Skeletal muscle tissue (tissue), 4 donors: Measurements from ENCODE around the gene GGCX. TPM values are rescaled to one million over a fixed set of nuclear protein-coding genes. Genes with fewer than 3 reads are reported as not detected.
"Not testable (repeated sequence)": the region's sequence is repeated elsewhere in the genome, so short reads cannot be mapped to it uniquely, and the experiment has no call there.

Experiments
- H3K27ac ChIP-seq: one replicate; pipeline ENCODE4 v1.7.0; 2013; ENCODE audit warnings: mild to moderate bottlenecking, low read depth, low read length, inconsistent platforms
- H3K27me3 ChIP-seq, 3 donors: one replicate each; pipeline ENCODE4 v1.7.0; 2013; ENCODE audit warnings: low read length in 3 of 3; ENCODE audit not compliant: control insufficient read depth in 3 of 3, insufficient read depth in 3 of 3
- H3K36me3 ChIP-seq, 3 donors: one replicate each; pipeline ENCODE4 v1.7.0; 2013; ENCODE audit warnings: low read length in 3 of 3; ENCODE audit not compliant: control insufficient read depth in 3 of 3, insufficient read depth in 3 of 3
- H3K4me1 ChIP-seq, 3 donors: one replicate each; pipeline ENCODE4 v1.7.0; 2013; ENCODE audit warnings: low read length in 3 of 3, mild to moderate bottlenecking in 3 of 3; ENCODE audit not compliant: control insufficient read depth in 3 of 3, insufficient read depth in 3 of 3
- H3K4me3 ChIP-seq, 3 donors: one replicate each; pipeline ENCODE4 v1.7.0; 2013; ENCODE audit warnings: low read length in 3 of 3
- H3K9ac ChIP-seq, 3 donors: one replicate each; pipeline ENCODE4 v1.7.0; 2013; ENCODE audit warnings: low read length in 3 of 3, mild to moderate bottlenecking in 3 of 3, moderate library complexity in 2 of 3, low read depth in 1 of 3
- H3K9me3 ChIP-seq, 3 donors: one replicate each; pipeline ENCODE4 v1.7.0; 2013; ENCODE audit warnings: low read length in 3 of 3; ENCODE audit not compliant: control insufficient read depth in 3 of 3
- total RNA-seq: library from RNA; depleted of rRNA; stranded (reverse); fragments of >200 nt; gene quantifications from one replicate; pipeline ENCODE4 v1.2.3, GENCODE V29; 2014
- donor health status: Osteomylitis.

The GGCX gene
- 24.5 TPM for total RNA-seq

GRCh38 chr2:85561280-85562212 lies at the start of gene GGCX:
GGCX (minus strand) TSS chr2:85561493; CDS start chr2:85561428, 65 bp downstream.
- H3K36me3 ChIP-seq = peaks cover 12 to 15% (median 13%) of the 10 kb centered on the region in 3 donors
- H3K27me3 ChIP-seq = no peaks in the 10 kb centered on the region
- H3K4me3 ChIP-seq = peak within 1 kb of the TSS; percentile 97 to 99 (median 97)
- peaks cover 10 to 23% (median 16%) of the 10 kb centered on the region in 3 donors for H3K4me1 ChIP-seq
- H3K9me3 ChIP-seq = no peaks in the 10 kb centered on the region
- H3K9ac ChIP-seq = peak within 1 kb of the TSS; percentile 96 to 100 (median 98)
- peak within 1 kb of the TSS; percentile 80 for H3K27ac ChIP-seq

GRCh38 chr2:85607268-85608215 lies 46.2 kb upstream of the GGCX start:
- Histone ChIP-seq H3K27ac (peak overlapping the region; percentile 88), H3K9ac (peak overlapping the region in 2 of 3 donors; percentile 48 to 69), H3K9me3 (no peaks in the 10 kb centered on the region), H3K36me3 (peaks cover 3 to 14% (median 13%) of the 10 kb centered on the region in 3 donors), H3K4me1 (peaks cover 69 to 84% (median 69%) of the 10 kb centered on the region in 3 donors), H3K4me3 (no peak overlapping the region), H3K27me3 (no peaks in the 10 kb centered on the region)

DNA sequence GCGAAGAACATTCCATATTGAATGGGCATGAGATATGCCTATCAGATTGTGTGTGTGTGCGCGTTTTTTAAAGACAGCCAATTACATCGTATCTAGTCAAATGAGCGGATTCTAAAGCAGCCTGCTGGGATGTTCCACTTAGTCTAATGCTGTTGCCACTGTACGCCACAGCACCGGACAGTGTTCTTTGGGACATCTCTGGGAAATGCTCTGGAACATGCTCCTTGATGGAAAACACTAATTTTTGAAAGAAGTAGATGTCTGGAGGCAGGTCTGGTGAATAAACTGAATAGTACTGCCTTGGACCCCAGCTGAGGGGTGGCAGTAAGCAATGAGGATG lies 44.8 kb upstream of the GGCX start:
- H3K9ac ChIP-seq = peak overlapping the region; percentile 26 to 59 (median 27)
- H3K4me3 ChIP-seq = peak overlapping the region; percentile 11 to 49 (median 22)
- H3K9me3 ChIP-seq = no peaks in the 10 kb centered on the region
- peaks cover 3 to 19% (median 16%) of the 10 kb centered on the region in 3 donors for H3K36me3 ChIP-seq
- peak overlapping the region; percentile 88 for H3K27ac ChIP-seq
- peaks cover 76 to 83% (median 76%) of the 10 kb centered on the region in 3 donors for H3K4me1 ChIP-seq
- no peaks in the 10 kb centered on the region for H3K27me3 ChIP-seq

DNA sequence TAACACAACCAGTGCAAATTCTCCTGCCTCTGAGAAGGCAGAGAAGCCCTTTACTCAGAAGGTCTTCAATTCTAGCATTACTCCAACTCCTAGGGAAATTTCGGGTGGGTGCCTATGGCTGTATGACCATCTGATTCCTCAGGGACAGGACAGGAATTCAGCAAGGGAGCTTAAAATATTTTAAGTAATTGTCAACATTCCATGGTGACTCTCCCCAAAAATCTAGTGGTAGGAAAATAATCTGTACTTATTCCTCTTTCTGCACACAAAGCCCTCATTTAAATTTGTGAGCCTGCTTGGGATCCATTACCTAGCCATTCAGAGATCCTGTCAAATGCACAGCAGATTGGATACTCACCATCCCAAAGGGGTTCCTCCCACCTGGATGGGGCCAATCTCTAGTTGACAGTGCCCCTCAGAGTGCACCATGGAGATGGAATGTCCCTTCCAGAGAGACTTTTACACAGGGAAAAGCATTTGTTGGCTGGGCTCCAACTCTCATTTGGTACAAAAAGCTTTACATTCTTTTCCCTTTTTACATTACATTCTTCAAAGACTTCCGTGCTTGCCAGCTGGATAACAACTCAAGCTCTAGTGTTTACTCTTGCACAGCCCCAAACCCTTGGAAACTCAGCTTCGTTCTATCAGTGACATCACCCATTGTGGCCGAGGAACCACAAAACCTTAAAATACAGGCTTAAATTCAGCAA lies 44.3 kb upstream of the GGCX start:
- Histone ChIP-seq H3K9me3 (no peaks in the 10 kb centered on the region), H3K4me3 (peak overlapping the region; percentile 3 to 60 (median 11)), H3K9ac (peak overlapping the region; percentile 26 to 63 (median 52)), H3K27ac (peak overlapping the region; percentile 88), H3K27me3 (no peaks in the 10 kb centered on the region), H3K36me3 (peaks cover 8 to 22% (median 21%) of the 10 kb centered on the region in 3 donors), H3K4me1 (peaks cover 77 to 84% (median 79%) of the 10 kb centered on the region in 3 donors)

- Histone ChIP-seq H3K4me1 (peaks cover 73 to 81% (median 77%) of the 10 kb centered on the region in 3 donors), H3K27me3 (no peaks in the 10 kb centered on the region), H3K9ac (peak overlapping the region; percentile 48 to 97 (median 63)), H3K9me3 (no peaks in the 10 kb centered on the region), H3K36me3 (peaks cover 11 to 27% (median 25%) of the 10 kb centered on the region in 3 donors), H3K4me3 (peak overlapping the region; percentile 60 to 64 (median 63)), H3K27ac (peak overlapping the region; percentile 88)
Observed at GRCh38 chr2:85604568-85605339, 43.5 kb upstream of the GGCX start.

GRCh38 chr2:85604133-85604444 lies 42.8 kb upstream of the GGCX start:
- Histone ChIP-seq H3K36me3 (peaks cover 18 to 30% (median 30%) of the 10 kb centered on the region in 3 donors), H3K4me1 (peaks cover 69 to 81% (median 72%) of the 10 kb centered on the region in 3 donors), H3K9ac (peak overlapping the region; percentile 34 to 97 (median 48)), H3K4me3 (peak overlapping the region; percentile 60 to 93 (median 68)), H3K27ac (peak overlapping the region; percentile 88)
- H3K27me3 ChIP-seq, H3K9me3 ChIP-seq: not testable (repeated sequence)

- Histone ChIP-seq H3K27me3 (no peaks in the 10 kb centered on the region), H3K9me3 (no peaks in the 10 kb centered on the region), H3K9ac (peak within 1 kb of the TSS; percentile 82 to 97 (median 97)), H3K4me1 (peaks cover 57 to 68% (median 58%) of the 10 kb centered on the region in 3 donors), H3K36me3 (peaks cover 24 to 34% (median 33%) of the 10 kb centered on the region in 3 donors), H3K4me3 (peak within 1 kb of the TSS; percentile 88 to 100 (median 97)), H3K27ac (peak within 1 kb of the TSS; percentile 88)
Observed at GRCh38 chr2:85602476-85603234, 41.4 kb upstream of the GGCX start, which contains the start of gene TMEM150A. TMEM150A (minus strand) TSS chr2:85602698; CDS start chr2:85601948, 750 bp downstream.

DNA sequence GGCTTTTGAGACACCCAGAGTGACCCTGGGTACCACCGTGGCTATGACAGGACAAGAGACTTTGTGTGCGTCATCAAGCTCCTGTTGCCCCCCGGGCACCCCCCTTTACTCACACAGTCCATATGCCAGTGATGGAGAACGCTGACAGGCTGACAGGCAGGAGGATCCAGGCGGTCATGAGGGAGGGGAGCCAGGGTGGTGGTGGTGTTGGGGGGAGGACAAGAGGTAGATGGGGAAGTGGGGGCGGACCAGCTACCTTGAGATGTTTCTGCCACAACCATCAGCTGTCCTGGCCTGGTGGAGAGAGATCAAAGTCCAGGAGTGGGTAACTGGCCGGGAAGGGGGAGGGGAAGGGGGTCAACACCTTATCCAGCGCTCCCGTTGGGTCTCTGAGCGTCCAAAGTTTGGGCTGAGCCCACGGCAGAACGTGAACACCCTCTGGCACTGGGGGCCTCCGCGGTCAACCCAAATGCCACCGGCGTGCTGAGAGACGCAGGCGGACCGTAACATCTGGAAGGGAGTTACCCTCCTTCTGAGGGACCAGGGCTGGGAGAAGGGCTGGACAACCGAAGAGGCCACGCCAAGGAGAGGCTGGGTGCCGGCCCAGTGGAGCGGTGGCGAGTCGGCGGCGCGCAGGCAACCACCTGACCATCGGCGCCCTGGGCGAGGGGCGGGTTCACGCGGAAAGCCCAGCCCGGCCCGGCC lies 40.6 kb upstream of the GGCX start:
- Histone ChIP-seq H3K4me3 (peak overlapping the region; percentile 82 to 100 (median 97)), H3K27ac (peak overlapping the region; percentile 88), H3K9me3 (no peaks in the 10 kb centered on the region), H3K9ac (peak overlapping the region; percentile 82 to 97 (median 83)), H3K36me3 (peaks cover 31 to 41% (median 40%) of the 10 kb centered on the region in 3 donors), H3K27me3 (no peaks in the 10 kb centered on the region), H3K4me1 (peaks cover 53 to 68% (median 56%) of the 10 kb centered on the region in 3 donors)
